DLD1 (cell line): Measurements from ENCODE around the gene MOGAT3.

ENCODE experiments used
- in situ Hi-C: cut with HindIII; loops from 2 replicates; pipeline ENCODE4 v1.10.0; 2017; ENCODE audit warnings: low sequenced_read_pairs

Gene MOGAT3

DNA sequence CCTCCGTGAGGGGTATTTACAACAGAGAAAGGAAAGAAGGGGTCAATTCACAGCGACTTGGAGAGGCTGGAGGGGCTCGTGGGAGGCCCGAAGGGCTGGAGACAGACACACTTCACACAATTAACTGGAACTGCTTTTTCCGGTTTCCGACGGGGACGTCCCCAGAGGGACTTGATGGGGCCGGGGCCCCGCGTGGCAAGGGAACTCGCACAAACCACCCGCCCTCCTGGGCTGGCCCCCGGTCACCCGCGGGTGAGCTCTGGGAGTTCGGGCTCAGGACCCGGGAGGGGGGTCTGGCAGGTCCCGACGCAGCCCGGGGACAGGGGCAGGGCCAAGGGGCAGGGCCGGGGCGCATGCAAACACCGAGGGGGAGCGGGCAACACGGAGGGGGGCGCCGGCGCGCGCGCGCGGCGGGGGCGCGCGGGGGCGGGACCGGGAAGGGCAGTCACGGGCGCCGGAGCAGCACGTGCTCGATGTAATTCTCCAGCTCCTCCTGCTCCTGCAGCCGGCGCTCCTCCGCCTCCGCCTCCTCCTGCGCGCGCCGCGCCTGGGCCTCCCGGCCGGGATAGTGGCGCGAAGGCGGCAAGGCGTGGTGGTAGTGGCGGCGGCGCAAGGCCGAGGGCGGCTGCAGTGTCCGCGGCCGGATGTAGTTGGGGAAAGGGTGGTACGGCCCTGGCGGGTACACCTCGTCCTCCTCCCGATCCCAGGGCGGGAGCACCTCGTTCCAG lies 38.1 kb downstream of the MOGAT3 start:
- in situ Hi-C loops = no loop called here

DNA sequence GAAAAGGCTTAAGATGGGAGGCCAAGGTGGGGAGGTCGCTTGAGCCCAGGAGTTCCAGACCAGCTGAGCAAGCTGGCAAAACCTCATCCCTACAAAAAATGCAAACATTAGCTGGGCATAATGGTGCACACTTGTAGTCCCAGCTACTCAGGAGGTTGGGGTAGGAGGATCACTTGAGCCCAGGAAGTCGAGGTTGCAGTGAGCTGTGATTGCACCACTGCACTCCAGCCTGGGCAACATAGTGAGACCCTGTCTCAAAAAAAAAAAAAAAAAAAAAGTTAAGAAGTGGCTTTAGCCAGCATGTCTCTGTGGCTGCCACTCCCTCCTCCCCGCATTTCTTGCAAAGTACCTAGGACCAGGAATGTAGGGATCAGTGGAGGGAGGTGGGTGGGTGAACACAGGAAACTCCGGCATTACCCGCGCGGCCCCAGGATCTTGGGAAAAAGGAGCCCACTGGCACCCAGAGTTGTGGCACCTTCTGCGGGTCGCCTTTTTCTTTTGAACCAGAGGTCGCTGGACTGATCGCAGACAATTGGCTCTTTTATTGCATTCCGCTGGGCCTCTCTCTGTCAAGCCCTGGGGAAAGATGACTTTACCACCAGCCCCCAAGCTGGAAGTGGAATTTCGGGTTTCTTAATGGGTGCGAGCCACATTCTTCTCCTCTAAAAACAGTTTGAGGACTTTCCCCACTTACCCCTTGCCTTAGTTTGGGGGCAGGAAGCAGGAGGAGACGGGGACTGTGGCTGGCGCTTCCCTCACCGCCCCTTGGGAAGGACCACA lies 39.0 kb downstream of the MOGAT3 start:
- in situ Hi-C loops = no loop called here

DNA sequence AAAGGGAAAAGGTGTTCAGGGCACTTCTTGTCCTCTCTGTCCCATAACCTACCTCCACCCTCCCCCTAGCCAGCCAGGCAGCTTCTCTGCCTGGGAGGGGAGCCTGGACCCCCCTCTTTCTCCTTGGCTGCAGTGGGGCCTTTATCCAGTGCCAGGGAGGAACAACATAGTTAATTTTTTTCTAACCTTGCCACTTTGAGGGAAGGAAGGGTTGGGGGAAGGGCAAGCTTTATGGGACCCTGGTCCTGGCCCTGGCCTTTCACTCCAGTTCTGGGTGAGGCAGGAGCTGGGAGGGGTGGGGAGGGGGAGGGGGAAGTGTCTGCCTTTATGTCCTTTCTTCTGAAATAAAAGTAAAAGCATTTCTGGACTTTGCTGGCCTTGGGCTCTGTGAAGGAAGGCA lies 39.9 kb downstream of the MOGAT3 start:
- in situ Hi-C loops = no loop called here

DNA sequence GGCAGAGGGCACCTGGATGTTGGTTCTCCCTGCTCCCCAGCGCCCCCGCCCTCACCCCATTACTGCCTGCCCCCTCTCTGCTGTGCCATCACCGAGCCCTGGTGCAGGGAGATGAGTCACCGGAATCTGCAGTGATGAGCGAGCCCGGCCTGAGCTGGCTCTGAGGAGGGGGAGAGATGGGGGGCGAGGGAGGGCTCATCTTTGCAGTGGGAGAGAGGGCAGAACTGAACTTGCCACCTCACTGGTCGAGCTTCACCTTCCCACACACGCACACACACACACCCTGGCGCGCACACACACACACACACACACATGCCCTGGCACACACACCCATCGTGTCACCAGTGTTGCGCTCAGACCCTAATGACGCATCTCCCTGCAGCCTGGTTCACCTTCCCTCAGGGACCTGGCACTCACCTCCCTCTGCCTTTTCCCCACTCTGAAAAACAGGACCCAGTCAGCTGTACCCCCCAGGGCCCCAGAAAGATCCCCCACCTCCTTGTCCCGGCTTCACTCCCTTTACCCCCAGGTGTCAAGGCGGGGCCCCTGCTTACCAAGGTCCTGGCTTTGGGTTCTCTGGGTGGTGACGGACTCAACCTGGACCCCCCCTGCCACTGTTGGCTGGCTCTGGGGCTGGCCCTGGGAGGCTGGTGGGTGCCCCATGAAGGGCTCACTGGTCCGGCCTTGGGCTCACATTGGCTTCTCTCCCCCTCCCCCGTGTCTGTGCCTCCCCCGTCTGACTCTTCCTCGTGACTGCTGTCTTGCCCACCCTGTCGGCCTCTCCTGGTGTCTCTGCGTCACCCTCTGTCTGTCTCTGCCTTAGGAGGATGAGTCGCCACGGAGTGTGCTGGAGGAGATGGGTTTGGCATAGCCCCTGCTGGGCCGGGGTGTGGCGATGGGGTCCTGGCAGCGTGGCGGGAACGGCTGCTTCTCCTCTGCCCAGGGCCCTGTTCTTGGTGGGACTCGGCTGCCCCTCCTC lies 40.9 kb downstream of the MOGAT3 start:
- in situ Hi-C loops = no loop called here

DNA sequence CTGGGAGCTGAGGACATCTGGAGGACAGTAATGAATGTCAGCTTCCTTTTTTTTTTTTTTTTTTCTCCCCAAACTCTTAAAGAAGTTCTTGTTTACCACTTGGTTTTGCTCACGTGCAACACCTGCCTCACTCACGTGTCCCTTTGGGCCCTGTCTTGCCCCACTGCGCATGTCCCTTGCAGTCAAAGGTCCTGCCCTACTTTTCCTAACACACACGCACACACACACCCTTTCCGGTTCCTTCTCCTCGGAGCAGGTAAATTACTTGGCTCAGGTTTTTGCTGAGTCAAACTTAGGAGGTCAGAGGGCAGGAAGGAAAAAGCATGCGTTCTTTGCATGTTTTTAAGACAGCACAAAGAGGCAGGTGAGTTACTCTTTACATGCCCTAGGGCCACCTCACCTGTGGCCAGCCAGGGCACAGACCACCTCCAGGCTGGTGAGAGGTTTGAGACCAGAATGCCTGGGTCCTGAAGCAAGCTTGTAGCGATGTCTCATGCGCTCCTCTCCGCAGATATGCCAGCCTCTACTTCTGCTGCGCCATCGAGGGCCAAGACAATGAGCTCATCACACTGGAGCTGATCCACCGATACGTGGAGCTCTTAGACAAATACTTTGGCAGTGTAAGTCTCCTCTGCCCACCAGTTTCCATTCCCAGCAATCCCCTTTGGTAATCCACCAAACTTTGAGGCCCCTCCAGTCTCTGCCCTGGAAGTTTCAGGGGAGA lies 43.8 kb downstream of the MOGAT3 start:
- in situ Hi-C loops = no loop called here

DNA sequence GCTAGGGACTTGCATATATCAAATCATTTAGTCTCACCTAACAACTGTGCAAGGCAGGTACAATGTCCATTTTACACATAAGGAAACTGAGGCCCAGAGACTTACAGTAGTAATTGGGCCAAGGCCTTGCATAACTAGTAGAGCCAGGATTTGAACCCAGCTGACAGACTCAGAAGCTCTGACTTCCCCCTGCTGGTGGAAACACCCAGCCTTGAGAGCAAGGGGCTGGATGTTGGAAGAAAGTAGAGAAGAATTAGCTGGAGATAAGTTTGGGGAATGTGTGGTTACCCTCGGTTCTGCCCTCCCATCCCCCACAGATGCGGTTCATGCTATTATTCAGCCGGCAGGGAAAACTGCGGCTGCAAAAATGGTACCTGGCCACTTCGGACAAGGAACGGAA lies 44.6 kb downstream of the MOGAT3 start:
- in situ Hi-C loops = no loop called here

DNA sequence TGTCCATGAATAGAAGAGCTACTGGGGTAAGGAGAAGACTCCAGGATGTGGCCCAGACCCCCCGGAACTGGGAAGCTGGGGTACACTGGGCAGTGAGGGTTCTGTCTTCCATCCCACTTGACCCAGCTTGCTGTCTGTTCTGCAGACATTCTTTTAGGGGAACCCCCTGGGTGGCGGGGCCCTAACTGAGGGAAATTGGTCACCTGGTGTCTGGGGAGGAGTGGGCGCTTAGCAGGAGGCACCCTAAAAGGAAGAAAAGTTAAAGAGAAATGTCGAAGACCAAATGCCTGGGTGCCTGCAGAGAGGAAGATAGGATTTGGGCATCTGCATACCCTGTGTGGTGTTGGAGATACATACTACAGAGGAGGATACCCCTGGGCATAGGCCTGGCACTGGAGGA lies 45.5 kb downstream of the MOGAT3 start:
- in situ Hi-C loops = no loop called here

DNA sequence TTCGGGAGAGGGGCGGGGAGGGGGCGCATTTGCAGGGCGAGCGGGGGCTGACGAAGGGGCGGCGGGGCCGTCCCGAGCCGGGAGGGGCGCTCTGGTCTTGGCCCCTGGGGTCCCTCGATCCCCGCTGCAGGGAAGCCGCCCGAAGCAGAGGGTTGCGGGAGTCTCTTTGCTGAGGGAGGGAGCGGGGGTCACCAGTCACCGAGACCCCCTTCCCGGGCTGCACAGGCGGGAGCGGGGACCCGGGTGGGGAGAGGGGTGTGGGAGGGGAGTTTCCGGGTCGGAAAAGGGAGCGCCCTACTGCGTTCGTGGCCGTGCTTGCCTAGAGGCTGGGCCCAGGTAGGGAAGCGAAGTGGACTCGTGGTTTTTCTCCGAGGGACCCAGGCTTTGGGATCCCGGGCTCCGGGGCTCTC lies 46.1 kb downstream of the MOGAT3 start:
- in situ Hi-C loops = no loop called here

DNA sequence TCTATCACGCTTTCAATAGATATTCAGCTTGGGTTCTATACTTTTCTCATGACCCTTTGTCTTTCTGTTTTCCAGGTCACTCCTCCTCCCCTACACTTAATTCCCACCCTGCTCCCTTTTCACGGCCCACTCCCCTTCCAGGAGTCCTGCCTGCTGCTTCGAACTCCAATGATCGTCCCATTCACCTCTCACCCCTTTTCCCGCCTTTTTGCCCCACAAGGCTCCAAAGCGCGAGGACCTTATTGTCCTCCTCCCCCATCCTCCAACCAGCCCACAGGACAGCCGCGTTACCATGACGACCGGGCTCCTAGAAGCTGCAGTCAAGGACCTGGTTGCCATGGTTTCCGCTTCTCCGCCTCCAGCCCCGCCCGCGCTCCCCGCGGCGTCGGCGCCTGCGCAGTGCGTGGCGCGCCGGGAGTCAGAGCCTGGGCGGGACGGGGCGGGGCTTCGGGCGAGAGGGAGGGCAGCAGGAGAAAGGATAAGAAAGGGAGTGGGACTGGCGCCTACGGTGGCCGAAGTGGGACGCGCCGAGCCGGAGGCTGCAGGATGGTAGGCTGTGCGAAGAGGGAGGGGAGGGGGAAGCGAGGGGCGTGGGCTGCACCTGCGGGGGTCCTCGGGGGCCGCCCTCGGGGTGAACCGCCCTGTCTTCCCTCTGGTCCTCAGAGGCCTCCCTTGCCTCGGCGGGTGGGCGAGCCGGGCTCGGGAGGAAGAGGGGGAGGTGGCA lies 46.7 kb downstream of the MOGAT3 start, which contains the start of gene AP1S1:
TSS of gene AP1S1 (plus strand) at position 508 of the 724 bp plus-strand sequence. CDS start at position 547, 39 bp downstream.
- in situ Hi-C loops = no loop called here

DNA sequence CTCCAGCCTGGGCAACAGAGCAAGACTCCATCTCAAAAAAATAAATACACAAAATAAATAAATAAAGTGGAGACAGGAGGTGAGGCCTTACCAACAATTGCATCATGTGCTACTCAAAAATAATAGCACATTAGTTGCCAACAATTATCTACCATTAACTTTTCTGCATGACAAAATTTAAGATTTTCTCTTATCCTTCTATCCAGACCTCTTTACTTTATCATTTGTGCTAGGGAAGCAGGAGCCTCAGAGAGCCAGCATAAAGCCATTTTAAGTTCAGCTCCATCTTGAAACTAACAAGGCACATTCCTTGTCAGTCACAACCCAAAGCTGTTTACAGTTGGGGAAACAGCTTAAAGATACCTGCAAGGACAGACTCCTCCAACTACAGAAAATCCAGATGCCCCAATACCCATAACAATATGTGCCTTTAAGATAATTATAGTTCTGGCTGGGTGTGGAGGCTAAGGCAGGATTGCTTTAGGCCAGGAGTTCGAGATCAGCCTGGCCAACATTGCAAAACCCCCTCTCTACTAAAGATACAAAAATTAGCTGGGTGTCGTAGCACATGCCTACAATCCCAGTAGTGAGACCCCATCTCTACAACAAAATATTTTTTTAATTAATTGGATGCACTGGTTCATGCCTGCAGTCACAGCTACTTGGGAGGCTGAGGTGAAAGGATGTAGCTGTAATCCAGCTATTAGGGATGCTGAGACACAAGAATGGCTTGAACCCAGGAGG lies 48.8 kb downstream of the MOGAT3 start:
- in situ Hi-C loops = no loop called here
